ENCODE results near the gene UTP15. TPM values are rescaled to one million over a fixed set of nuclear protein-coding genes. Genes with fewer than 3 reads are reported as not detected.

UTP15 gene
- total RNA-seq, 1 donor from 2014 or later: 32.4 TPM

GRCh38 chr5:73534971-73535370 lies 30.6 kb upstream of the UTP15 start:
- Mint-ChIP-seq H3K4me1 (no peaks in the 10 kb centered on the region), H3K4me3 (no peak overlapping the region), H3K9me3 (peaks cover 4% of the 10 kb centered on the region), H3K36me3 (ENCODE audit: low read depth) (no peaks in the 10 kb centered on the region), H3K27me3 (ENCODE audit: low read depth) (peaks cover 34% of the 10 kb centered on the region), H3K27ac (ENCODE audit: unreplicated experiment) (no peak overlapping the region)
- no peak for TF ChIP-seq CTCF (conservative IDR thresholded peaks at IDR 0.05)
- DNase-seq (ENCODE audit: low read depth, low spot score): no peak

- peaks cover 4% of the 10 kb centered on the region for H3K9me3 Mint-ChIP-seq
- H3K27ac Mint-ChIP-seq (ENCODE audit: unreplicated experiment): no peak overlapping the region
- no peaks in the 10 kb centered on the region for H3K4me1 Mint-ChIP-seq
- H3K36me3 Mint-ChIP-seq (ENCODE audit: low read depth): no peaks in the 10 kb centered on the region
- DNase-seq (ENCODE audit: low read depth, low spot score): no peak
- H3K4me3 Mint-ChIP-seq: no peak overlapping the region
- peaks cover 31% of the 10 kb centered on the region for H3K27me3 Mint-ChIP-seq (ENCODE audit: low read depth)
- TF ChIP-seq CTCF (conservative IDR thresholded peaks at IDR 0.05): no peak
These were observed 25.8 kb upstream of the UTP15 start for GRCh38 chr5:73539730-73540129.

GRCh38 chr5:73540192-73540591 lies 25.4 kb upstream of the UTP15 start:
- no peak overlapping the region for H3K27ac Mint-ChIP-seq (ENCODE audit: unreplicated experiment)
- H3K27me3 Mint-ChIP-seq (ENCODE audit: low read depth): peaks cover 31% of the 10 kb centered on the region
- H3K4me1 Mint-ChIP-seq: no peaks in the 10 kb centered on the region
- H3K36me3 Mint-ChIP-seq (ENCODE audit: low read depth): no peaks in the 10 kb centered on the region
- no peak overlapping the region for H3K4me3 Mint-ChIP-seq
- peaks cover 3% of the 10 kb centered on the region for H3K9me3 Mint-ChIP-seq
- TF ChIP-seq CTCF (conservative IDR thresholded peaks at IDR 0.05): no peak
- DNase-seq (ENCODE audit: low read depth, low spot score): no peak

GRCh38 chr5:73542020-73542419 lies 23.5 kb upstream of the UTP15 start:
- no peaks in the 10 kb centered on the region for H3K9me3 Mint-ChIP-seq
- TF ChIP-seq CTCF (conservative IDR thresholded peaks at IDR 0.05): no peak
- no peak overlapping the region for H3K4me3 Mint-ChIP-seq
- no peak for DNase-seq (ENCODE audit: low read depth, low spot score)
- no peaks in the 10 kb centered on the region for H3K36me3 Mint-ChIP-seq (ENCODE audit: low read depth)
- no peaks in the 10 kb centered on the region for H3K4me1 Mint-ChIP-seq
- H3K27me3 Mint-ChIP-seq (ENCODE audit: low read depth): peaks cover 28% of the 10 kb centered on the region
- no peak overlapping the region for H3K27ac Mint-ChIP-seq (ENCODE audit: unreplicated experiment)

- no peaks in the 10 kb centered on the region for H3K4me1 Mint-ChIP-seq
- no peak for DNase-seq (ENCODE audit: low read depth, low spot score)
- no peaks in the 10 kb centered on the region for H3K36me3 Mint-ChIP-seq (ENCODE audit: low read depth)
These were observed 20.8 kb upstream of the UTP15 start for GRCh38 chr5:73544429-73545402.

More at GRCh38 chr5:73544429-73545402, 20.8 kb upstream of the UTP15 start:
- H3K27ac Mint-ChIP-seq (ENCODE audit: unreplicated experiment): no peak overlapping the region
- H3K9me3 Mint-ChIP-seq: no peaks in the 10 kb centered on the region
- H3K27me3 Mint-ChIP-seq (ENCODE audit: low read depth): peaks cover 29% of the 10 kb centered on the region
- H3K4me3 Mint-ChIP-seq: no peak overlapping the region
- no peak for TF ChIP-seq CTCF (conservative IDR thresholded peaks at IDR 0.05)
